ACC112 (cell line): ENCODE results near the gene APOBEC3G.

ENCODE experiments used
- H2AFZ ChIP-seq: fragments of 200-600 bp; sonication (generic); one replicate; pipeline ENCODE4 v1.6.0; 2017; ENCODE audit warnings: antibody characterized with exemption, low read length; ENCODE audit not compliant: unreplicated experiment
- H3K27ac ChIP-seq: fragments of 200-600 bp; sonication (generic); 2 replicates; pipeline ENCODE4 v1.5.1; 2014; ENCODE audit warnings: low read depth, mild to moderate bottlenecking, antibody characterized with exemption, low read length, moderate library complexity
- H3K27me3 ChIP-seq: fragments of 200-600 bp; sonication (generic); 2 replicates; pipeline ENCODE4 v1.6.1; 2014; ENCODE audit warnings: mild to moderate bottlenecking, antibody characterized with exemption, low read length, moderate library complexity, mixed read lengths; ENCODE audit not compliant: insufficient read depth
- H3K36me3 ChIP-seq: fragments of 200-600 bp; sonication (generic); 2 replicates; pipeline ENCODE4 v1.6.1; 2016; ENCODE audit warnings: mild to moderate bottlenecking, antibody characterized with exemption, low read length, moderate library complexity, mixed read lengths; ENCODE audit not compliant: insufficient read depth
- H3K4me1 ChIP-seq: fragments of 200-600 bp; sonication (generic); one replicate; pipeline ENCODE4 v1.6.1; 2016; ENCODE audit warnings: low read length, mixed read lengths; ENCODE audit not compliant: insufficient read depth, unreplicated experiment, control insufficient read depth
- H3K4me3 ChIP-seq: fragments of 200-600 bp; sonication (generic); 2 replicates; pipeline ENCODE4 v1.5.1; 2014; ENCODE audit warnings: mild to moderate bottlenecking, low read depth, low read length
- H3K79me2 ChIP-seq: fragments of 200-600 bp; sonication (generic); one replicate; pipeline ENCODE4 v1.6.0; 2016; ENCODE audit warnings: low read length; ENCODE audit not compliant: control insufficient read depth, unreplicated experiment, insufficient read depth

Gene APOBEC3G

GRCh38 chr22:39083212-39084165, 6.4 kb downstream of the APOBEC3G start:
- H3K27me3 ChIP-seq: no peaks in the 10 kb centered on the region
- no peaks in the 10 kb centered on the region for H3K79me2 ChIP-seq
- no peaks in the 10 kb centered on the region for H3K4me1 ChIP-seq
- H2AFZ ChIP-seq: no peak overlapping the region
- H3K27ac ChIP-seq: no peak overlapping the region
- no peaks in the 10 kb centered on the region for H3K36me3 ChIP-seq
- no peak overlapping the region for H3K4me3 ChIP-seq

DNA sequence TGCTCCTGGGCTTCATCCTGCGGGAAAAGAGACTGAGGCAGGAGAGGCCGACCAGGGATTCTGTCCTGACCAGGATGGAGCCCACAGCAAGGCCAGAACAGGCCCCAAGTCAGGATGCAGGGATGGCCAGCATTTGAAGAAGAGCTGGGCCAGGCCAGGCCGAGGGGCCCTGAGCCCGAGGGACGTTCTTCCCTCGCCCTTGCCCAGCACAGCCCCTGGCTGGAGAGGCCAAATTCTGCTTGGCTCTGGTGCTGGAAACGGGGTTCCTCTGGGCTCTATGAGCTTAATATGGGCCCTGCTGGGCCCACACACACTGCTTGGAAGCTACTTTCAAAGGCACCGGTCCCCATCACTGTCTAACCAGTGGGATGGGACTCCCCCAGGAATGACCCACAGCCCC, 7.6 kb downstream of the APOBEC3G start:
- H3K4me1 ChIP-seq: no peaks in the 10 kb centered on the region
- no peak overlapping the region for H2AFZ ChIP-seq
- no peak overlapping the region for H3K27ac ChIP-seq
- no peak overlapping the region for H3K4me3 ChIP-seq
- no peaks in the 10 kb centered on the region for H3K79me2 ChIP-seq
- H3K36me3 ChIP-seq: no peaks in the 10 kb centered on the region
- H3K27me3 ChIP-seq: no peaks in the 10 kb centered on the region

- H3K36me3 ChIP-seq: no peaks in the 10 kb centered on the region
- no peak overlapping the region for H3K27ac ChIP-seq
- H2AFZ ChIP-seq: no peak overlapping the region
- H3K27me3 ChIP-seq: no peaks in the 10 kb centered on the region
- H3K4me1 ChIP-seq: no peaks in the 10 kb centered on the region
- no peaks in the 10 kb centered on the region for H3K79me2 ChIP-seq
- H3K4me3 ChIP-seq: no peak overlapping the region
Observed at GRCh38 chr22:39087098-39087497, 10.0 kb downstream of the APOBEC3G start.

DNA sequence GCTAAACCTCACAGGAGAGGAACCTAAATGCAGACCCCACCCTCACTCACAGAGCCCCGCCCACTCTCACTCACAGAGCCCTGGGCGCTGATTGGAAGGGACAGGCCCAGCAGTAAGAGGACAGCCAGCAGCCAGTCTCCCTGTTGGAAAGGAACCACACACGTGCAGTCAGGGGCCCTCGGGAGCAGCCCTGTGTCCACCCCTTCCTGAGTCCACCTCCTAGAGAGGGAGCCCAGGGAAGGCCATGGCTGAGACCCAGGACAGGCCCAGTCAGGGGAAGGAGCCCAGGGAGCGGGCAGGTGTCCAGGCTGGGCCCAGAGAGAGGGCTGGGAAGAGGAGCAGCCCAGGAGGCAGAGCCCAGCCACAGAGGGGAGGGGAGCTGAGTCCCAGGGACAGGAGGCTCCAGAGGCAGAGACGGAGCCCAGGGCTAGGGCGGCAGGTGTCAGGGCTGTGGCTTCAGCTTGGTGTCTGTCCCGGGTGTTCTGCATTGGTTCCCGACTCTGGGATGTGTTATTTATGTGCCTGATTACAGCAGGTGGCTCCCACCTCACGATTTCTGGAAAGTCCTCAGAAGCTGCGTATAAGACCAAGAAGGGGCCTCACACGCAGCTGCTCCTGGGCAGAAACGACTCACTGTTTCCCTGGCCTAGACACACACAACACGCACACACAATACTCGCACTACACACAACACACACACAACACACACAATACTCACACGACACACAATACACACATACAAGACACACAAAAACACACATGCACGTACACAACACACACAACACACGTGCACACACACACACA, 11.0 kb downstream of the APOBEC3G start:
- Histone ChIP-seq H3K27ac (no peak overlapping the region), H3K4me3 (no peak overlapping the region), H3K27me3 (no peaks in the 10 kb centered on the region), H3K4me1 (no peaks in the 10 kb centered on the region), H2AFZ (no peak overlapping the region), H3K36me3 (no peaks in the 10 kb centered on the region), H3K79me2 (no peaks in the 10 kb centered on the region)

DNA sequence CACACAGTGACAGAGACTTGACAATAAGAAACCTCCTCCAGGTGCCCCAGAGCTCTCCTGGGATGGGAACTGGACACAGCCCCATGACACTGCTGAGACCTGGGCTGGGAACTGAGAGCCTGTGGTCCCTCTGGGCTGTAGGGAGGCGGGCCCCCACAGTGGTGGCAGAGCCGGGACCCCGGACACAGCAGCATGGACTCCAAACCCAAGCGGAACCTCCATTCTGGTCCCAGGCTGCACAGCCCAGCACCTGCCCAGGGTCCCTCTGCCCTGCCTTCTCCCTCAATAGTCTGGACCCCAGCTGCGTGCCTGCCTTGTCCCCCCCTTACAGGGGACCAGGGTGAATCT, 11.6 kb downstream of the APOBEC3G start:
- Histone ChIP-seq H3K27ac (no peak overlapping the region), H2AFZ (no peak overlapping the region), H3K4me3 (no peak overlapping the region), H3K79me2 (no peaks in the 10 kb centered on the region), H3K27me3 (no peaks in the 10 kb centered on the region), H3K4me1 (no peaks in the 10 kb centered on the region), H3K36me3 (no peaks in the 10 kb centered on the region)

DNA sequence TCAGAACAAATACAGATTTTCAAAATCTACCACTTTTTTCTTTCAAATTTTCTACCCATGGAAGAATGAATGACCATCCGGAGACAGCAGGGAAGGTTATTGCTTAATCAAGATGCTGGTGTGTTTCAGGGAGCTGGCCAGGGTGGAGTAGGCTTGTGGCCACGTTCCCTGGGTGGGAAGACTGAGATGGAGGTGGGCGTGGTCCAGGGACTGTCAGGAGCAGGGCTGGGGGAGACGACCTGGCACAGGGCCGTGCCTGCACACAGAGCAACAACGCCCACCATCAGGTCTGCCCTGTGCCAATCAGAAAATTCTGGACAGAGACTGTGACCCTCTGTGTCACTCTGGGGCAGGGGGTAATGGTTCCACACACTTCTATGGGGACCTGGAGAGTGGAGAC, 12.9 kb downstream of the APOBEC3G start:
- Histone ChIP-seq H3K79me2 (no peaks in the 10 kb centered on the region), H2AFZ (no peak overlapping the region), H3K4me1 (no peaks in the 10 kb centered on the region), H3K4me3 (no peak overlapping the region), H3K36me3 (no peaks in the 10 kb centered on the region), H3K27me3 (no peaks in the 10 kb centered on the region), H3K27ac (no peak overlapping the region)

DNA sequence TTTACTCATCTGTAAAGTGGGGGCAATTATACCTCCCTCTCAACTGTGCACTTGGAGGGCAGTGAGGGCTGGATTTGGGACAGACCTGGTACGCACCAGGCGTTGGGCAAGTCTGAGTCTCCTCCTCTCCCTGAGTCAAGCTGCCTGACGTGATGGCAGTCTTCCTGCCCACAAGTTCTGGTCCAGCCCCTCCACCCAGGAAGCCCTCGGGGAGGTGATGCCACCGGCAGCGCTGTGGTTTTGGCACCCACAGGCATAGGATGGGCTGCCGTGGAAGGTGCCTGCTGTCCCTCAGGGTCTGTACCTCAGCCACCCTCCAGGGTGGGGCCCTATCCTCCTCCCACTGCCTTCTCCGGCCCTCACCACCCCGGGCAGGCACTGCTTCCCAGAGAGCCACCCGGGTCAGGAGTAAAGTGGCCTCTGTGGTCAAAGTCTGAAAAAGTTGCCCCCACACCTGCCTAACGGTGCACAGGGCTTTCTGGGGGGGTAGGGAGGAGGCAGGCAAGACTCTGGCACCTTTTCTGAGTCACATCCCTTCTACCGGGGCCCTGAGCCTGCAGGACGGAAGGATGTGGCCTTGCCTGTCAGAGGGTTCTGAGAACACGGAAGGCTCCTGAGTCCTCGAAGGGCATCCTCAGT, 13.5 kb downstream of the APOBEC3G start:
- no peaks in the 10 kb centered on the region for H3K36me3 ChIP-seq
- no peaks in the 10 kb centered on the region for H3K4me1 ChIP-seq
- no peaks in the 10 kb centered on the region for H3K79me2 ChIP-seq
- H3K27ac ChIP-seq: no peak overlapping the region
- no peak overlapping the region for H2AFZ ChIP-seq
- no peaks in the 10 kb centered on the region for H3K27me3 ChIP-seq
- no peak overlapping the region for H3K4me3 ChIP-seq

DNA sequence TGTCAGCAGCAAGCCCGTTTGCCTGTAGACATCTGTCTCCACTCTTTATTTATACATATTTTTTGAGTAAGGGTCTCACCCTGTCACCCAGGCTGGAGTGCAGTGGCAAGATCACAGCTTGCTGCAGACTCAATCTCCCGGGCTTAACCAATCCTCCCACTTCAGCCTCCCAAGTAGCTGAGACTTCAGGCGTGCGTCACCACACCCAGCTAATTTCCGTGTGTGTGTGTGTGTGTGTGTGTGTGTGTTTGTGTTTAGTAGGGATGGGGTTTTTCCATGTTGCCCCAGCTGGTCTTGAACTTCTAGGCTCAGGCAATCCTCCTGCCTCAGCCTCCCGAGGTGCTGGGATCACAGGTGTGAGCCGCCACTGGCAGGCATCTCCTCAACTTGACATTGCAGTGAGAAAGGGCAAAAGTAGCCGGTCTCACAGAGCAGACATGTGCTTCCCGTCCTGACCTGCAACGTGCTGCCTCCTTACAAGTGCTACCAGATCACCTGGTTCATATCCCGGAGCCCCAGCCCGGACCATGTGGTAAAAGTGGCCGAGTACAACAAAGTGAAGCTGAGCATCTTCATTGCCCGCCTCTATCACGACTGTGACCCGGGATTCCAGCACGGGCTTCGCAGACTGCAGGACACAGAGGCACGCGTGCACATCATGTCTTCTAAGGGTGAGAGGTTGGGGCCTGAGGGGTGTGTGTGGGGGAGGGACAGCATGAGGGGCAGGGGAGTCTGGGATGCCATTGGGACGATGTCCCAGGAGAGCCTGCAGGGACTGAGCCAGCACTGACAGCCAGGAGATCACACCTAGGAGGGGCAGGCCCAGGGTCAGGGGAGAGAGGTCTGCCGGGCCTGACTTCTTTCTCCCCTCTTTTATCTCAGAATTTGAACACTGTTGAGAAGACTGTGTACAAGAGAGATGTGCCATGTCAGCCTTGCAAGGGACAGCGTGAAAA, 14.3 kb downstream of the APOBEC3G start:
- H3K36me3 ChIP-seq: no peaks in the 10 kb centered on the region
- no peak overlapping the region for H3K27ac ChIP-seq

DNA sequence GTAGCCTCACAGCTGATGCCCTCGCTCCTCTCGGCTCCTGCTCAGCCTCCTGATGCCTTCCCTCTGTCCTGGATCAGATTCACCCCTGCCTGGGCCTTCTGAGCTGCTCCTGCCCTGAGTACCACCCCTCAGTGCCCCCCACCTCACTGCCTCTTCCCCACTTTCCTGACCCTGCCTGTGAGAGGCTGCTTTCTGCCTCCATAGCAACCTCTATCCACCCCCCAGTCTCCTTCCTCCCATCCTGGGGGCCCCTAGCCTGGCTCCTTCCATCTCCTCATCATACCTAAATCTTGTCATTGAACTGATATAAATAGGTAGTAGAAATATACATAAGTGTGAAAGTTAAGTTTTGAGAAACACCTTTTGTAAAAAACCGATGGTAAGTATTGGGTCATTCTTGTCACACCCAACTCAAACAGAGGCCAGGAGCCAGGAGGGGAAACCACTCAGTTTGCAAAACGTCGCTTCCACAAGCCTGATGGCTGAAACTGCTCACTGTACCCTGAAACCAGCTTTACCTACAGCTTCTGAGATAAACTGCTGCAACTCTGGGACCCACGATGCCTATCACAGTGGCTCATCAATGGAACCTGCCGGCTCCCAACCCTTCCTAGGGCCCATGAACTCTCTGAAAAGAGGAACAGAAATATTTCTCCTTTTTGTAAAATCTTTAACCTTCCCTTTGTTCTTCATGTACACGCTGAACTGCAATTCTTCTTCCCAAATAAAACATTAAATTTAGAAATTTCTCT, 15.2 kb downstream of the APOBEC3G start:
- no peaks in the 10 kb centered on the region for H3K27me3 ChIP-seq

More for the DNA sequence above, 14.3 kb downstream of the APOBEC3G start:
- Histone ChIP-seq H3K79me2 (no peaks in the 10 kb centered on the region), H3K4me3 (no peak overlapping the region), H3K27me3 (no peaks in the 10 kb centered on the region), H3K4me1 (no peaks in the 10 kb centered on the region), H2AFZ (no peak overlapping the region)

More for the DNA sequence above, 15.2 kb downstream of the APOBEC3G start:
- H3K79me2 ChIP-seq: no peaks in the 10 kb centered on the region
- H3K27ac ChIP-seq: no peak overlapping the region
- no peaks in the 10 kb centered on the region for H3K36me3 ChIP-seq
- no peak overlapping the region for H2AFZ ChIP-seq
- peaks cover 5% of the 10 kb centered on the region for H3K4me1 ChIP-seq
- no peak overlapping the region for H3K4me3 ChIP-seq
